HG03039 (cell line): ENCODE data around the gene NAALADL2.

Source experiments
- ATAC-seq: cut with Tn5 transposase; IDR thresholded peaks from one replicate; pipeline ENCODE4 v1.9.1; 2021; ENCODE audit warnings: mild to moderate bottlenecking, moderate library complexity; ENCODE audit not compliant: unreplicated experiment

Gene NAALADL2

GRCh38 chr3:174959556-174960065, 100.5 kb downstream of the NAALADL2 start:
- ATAC-seq, result no peak

GRCh38 chr3:174960898-174961297, 101.8 kb downstream of the NAALADL2 start:
- no peak for ATAC-seq

GRCh38 chr3:174973465-174973864, 114.3 kb downstream of the NAALADL2 start:
- ATAC-seq, result no peak

GRCh38 chr3:174986685-174987084, 127.6 kb downstream of the NAALADL2 start:
- no peak for ATAC-seq

- ATAC-seq, result no peak
Observed at GRCh38 chr3:175001091-175001490, 142.0 kb downstream of the NAALADL2 start.

GRCh38 chr3:175002732-175003143, 143.6 kb downstream of the NAALADL2 start:
- no peak for ATAC-seq

GRCh38 chr3:175003590-175003989, 144.5 kb downstream of the NAALADL2 start:
- no peak for ATAC-seq

GRCh38 chr3:175005193-175005592, 146.1 kb downstream of the NAALADL2 start:
- no peak for ATAC-seq

GRCh38 chr3:175005881-175006280, 146.7 kb downstream of the NAALADL2 start:
- ATAC-seq, result no peak

- ATAC-seq, result no peak
Observed at GRCh38 chr3:175007306-175007705, 148.2 kb downstream of the NAALADL2 start.

GRCh38 chr3:175009295-175009694, 150.2 kb downstream of the NAALADL2 start:
- no peak for ATAC-seq

GRCh38 chr3:175015056-175015635, 156.0 kb downstream of the NAALADL2 start:
- no peak for ATAC-seq

- ATAC-seq, result no peak
Observed at GRCh38 chr3:175018946-175019727, 160.0 kb downstream of the NAALADL2 start.

GRCh38 chr3:175020101-175020500, 161.0 kb downstream of the NAALADL2 start:
- no peak for ATAC-seq

- no peak for ATAC-seq
Observed at GRCh38 chr3:175029828-175030227, 170.7 kb downstream of the NAALADL2 start.

- ATAC-seq, result no peak
Observed at GRCh38 chr3:175039875-175040274, 180.7 kb downstream of the NAALADL2 start.

GRCh38 chr3:175041369-175041768, 182.2 kb downstream of the NAALADL2 start:
- no peak for ATAC-seq

- no peak for ATAC-seq
Observed at GRCh38 chr3:175046601-175047000, 187.5 kb downstream of the NAALADL2 start.

GRCh38 chr3:175047786-175048185, 188.7 kb downstream of the NAALADL2 start:
- ATAC-seq, result no peak

- ATAC-seq, result no peak
Observed at GRCh38 chr3:175057401-175057800, 198.3 kb downstream of the NAALADL2 start.

GRCh38 chr3:175059788-175060187, 200.7 kb downstream of the NAALADL2 start:
- ATAC-seq, result no peak

GRCh38 chr3:175065497-175065896, 206.4 kb downstream of the NAALADL2 start:
- ATAC-seq, result no peak
